H9 (cell line): ENCODE measurements around the gene PACSIN3. TPM values are rescaled to one million over a fixed set of nuclear protein-coding genes. Genes with fewer than 3 reads are reported as not detected.

Source experiments
- DNase-seq: peaks from one replicate; pipeline ENCODE4 v3.0.0-alpha.2; 2017
- H2AFZ ChIP-seq: one replicate; pipeline ENCODE4 v1.6.1; 2013; ENCODE audit warnings: mild to moderate bottlenecking, low read length, control low read depth, moderate library complexity
- H2AK5ac ChIP-seq: 2 replicates; pipeline ENCODE4 v1.6.1; 2013; ENCODE audit warnings: low read length, control low read depth, mixed read lengths; ENCODE audit not compliant: insufficient read length
- H2BK120ac ChIP-seq: one replicate; pipeline ENCODE4 v1.6.1; 2013; ENCODE audit warnings: low read depth, mild to moderate bottlenecking, low read length, control low read depth, inconsistent platforms; ENCODE audit not compliant: poor library complexity, severe bottlenecking
- H2BK12ac ChIP-seq: 2 replicates; pipeline ENCODE4 v1.6.1; 2013; ENCODE audit warnings: low read length, control low read depth, mixed read lengths, low read depth; ENCODE audit not compliant: insufficient read length
- H2BK15ac ChIP-seq: 2 replicates; pipeline ENCODE4 v1.6.1; 2013; ENCODE audit warnings: low read depth, low read length, control low read depth
- H2BK20ac ChIP-seq: one replicate; pipeline ENCODE4 v1.6.1; 2013; ENCODE audit warnings: low read depth, mild to moderate bottlenecking, low read length, control low read depth, inconsistent platforms; ENCODE audit not compliant: poor library complexity, severe bottlenecking
- H2BK5ac ChIP-seq: 2 replicates; pipeline ENCODE4 v1.6.1; 2013; ENCODE audit warnings: low read length, control low read depth, mixed read lengths; ENCODE audit not compliant: insufficient read length
- H3K14ac ChIP-seq: 2 replicates; pipeline ENCODE4 v1.6.1; 2013; ENCODE audit warnings: low read length, control low read depth; ENCODE audit not compliant: insufficient read depth
- H3K18ac ChIP-seq: 2 replicates; pipeline ENCODE4 v1.6.1; 2013; ENCODE audit warnings: low read depth, mild to moderate bottlenecking, mixed read lengths, low read length, control low read depth; ENCODE audit not compliant: insufficient read length
- H3K23ac ChIP-seq: 2 replicates; pipeline ENCODE4 v1.6.1; 2013; ENCODE audit warnings: low read length, control low read depth, mixed read lengths, low read depth; ENCODE audit not compliant: insufficient read length
- H3K23me2 ChIP-seq: 2 replicates; pipeline ENCODE4 v1.6.1; 2013; ENCODE audit warnings: low read depth, mild to moderate bottlenecking, mixed read lengths, low read length, control low read depth; ENCODE audit not compliant: insufficient read length, poor library complexity, severe bottlenecking
- H3K27ac ChIP-seq: 2 replicates; pipeline ENCODE4 v1.5.1; 2013; ENCODE audit warnings: low read length, control low read depth, mixed read lengths, low read depth; ENCODE audit not compliant: insufficient read length
- H3K27me3 ChIP-seq: 2 replicates; pipeline ENCODE4 v1.6.1; 2013; ENCODE audit warnings: low read length, control low read depth, inconsistent platforms; ENCODE audit not compliant: insufficient read depth
- H3K4ac ChIP-seq: 2 replicates; pipeline ENCODE4 v1.6.1; 2013; ENCODE audit warnings: low read depth, mild to moderate bottlenecking, control low read depth, inconsistent platforms, low read length, moderate library complexity
- H3K4me1 ChIP-seq: 2 replicates; pipeline ENCODE4 v1.6.1; 2013; ENCODE audit warnings: low read length, control low read depth, inconsistent platforms; ENCODE audit not compliant: insufficient read depth
- H3K4me2 ChIP-seq: 2 replicates; pipeline ENCODE4 v1.6.1; 2013; ENCODE audit warnings: low read length, control low read depth, mixed read lengths; ENCODE audit not compliant: insufficient read length, insufficient read depth
- H3K56ac ChIP-seq: 2 replicates; pipeline ENCODE4 v1.6.1; 2013; ENCODE audit warnings: low read depth, mild to moderate bottlenecking, mixed read lengths, low read length, control low read depth; ENCODE audit not compliant: insufficient read length
- H3K79me1 ChIP-seq: 2 replicates; pipeline ENCODE4 v1.6.1; 2013; ENCODE audit warnings: low read depth, mild to moderate bottlenecking, moderate library complexity, low read length, control low read depth, inconsistent platforms; ENCODE audit not compliant: insufficient read depth, poor library complexity, severe bottlenecking
- H3K79me2 ChIP-seq: 2 replicates; pipeline ENCODE4 v1.6.1; 2013; ENCODE audit warnings: low read length, control low read depth, inconsistent platforms; ENCODE audit not compliant: insufficient read depth
- H3K9ac ChIP-seq: 2 replicates; pipeline ENCODE4 v1.6.1; 2013; ENCODE audit warnings: low read length, control low read depth, mixed read lengths; ENCODE audit not compliant: insufficient read length; ENCODE audit errors: extremely low read depth
- H3K9me3 ChIP-seq: one replicate; pipeline ENCODE4 v1.6.1; 2013; ENCODE audit warnings: low read depth, low read length, inconsistent platforms; ENCODE audit not compliant: control insufficient read depth
- H3T11ph ChIP-seq: one replicate; pipeline ENCODE4 v1.6.1; 2013; ENCODE audit warnings: mild to moderate bottlenecking, low read length, control low read depth, inconsistent platforms
- H4K20me1 ChIP-seq: one replicate; pipeline ENCODE4 v1.6.1; 2013; ENCODE audit not compliant: control insufficient read depth, insufficient read length, insufficient read depth
- H4K5ac ChIP-seq: 2 replicates; pipeline ENCODE4 v1.6.1; 2013; ENCODE audit warnings: low read depth, mild to moderate bottlenecking, mixed read lengths, low read length, control low read depth; ENCODE audit not compliant: insufficient read length
- H4K8ac ChIP-seq: replicated peaks from 2 replicates; pipeline ENCODE4 v1.6.1; 2013; ENCODE audit warnings: low read length, control low read depth, mixed read lengths, low read depth; ENCODE audit not compliant: insufficient read length
- H4K91ac ChIP-seq: 2 replicates; pipeline ENCODE4 v1.6.1; 2013; ENCODE audit warnings: low read depth, mild to moderate bottlenecking, moderate library complexity, mixed read lengths, low read length, control low read depth; ENCODE audit not compliant: insufficient read length
- H3K27ac Mint-ChIP-seq, 3 experiments: 2 replicates in 2 of 3; 3 replicates in 1 of 3; pipeline ENCODE4 v1.8.0; 2020 to 2021; ENCODE audit warnings: mixed read lengths in 3 of 3, mild to moderate bottlenecking in 1 of 3, moderate library complexity in 1 of 3
- H3K27me3 Mint-ChIP-seq: 2 replicates; pipeline ENCODE4 v1.8.0; 2021; ENCODE audit warnings: low read depth, mild to moderate bottlenecking, moderate library complexity, mixed read lengths
- H3K36me3 Mint-ChIP-seq, 3 experiments: 2 replicates in 2 of 3; 3 replicates in 1 of 3; pipeline ENCODE4 v1.8.0; 2020 to 2021; ENCODE audit warnings: low read depth in 3 of 3, mixed read lengths in 3 of 3; ENCODE audit not compliant: insufficient read depth in 1 of 3
- H3K4me1 Mint-ChIP-seq, 2 experiments: 2 replicates each; pipeline ENCODE4 v1.8.0; 2020; ENCODE audit warnings: mixed read lengths in 2 of 2
- H3K4me3 Mint-ChIP-seq, 2 experiments: 2 replicates in 1 of 2; 3 replicates in 1 of 2; pipeline ENCODE4 v1.8.0; 2020 to 2021; ENCODE audit warnings: mild to moderate bottlenecking in 2 of 2, mixed read lengths in 2 of 2, moderate library complexity in 1 of 2
- H3K9me3 Mint-ChIP-seq, 2 experiments: 2 replicates in 1 of 2; 3 replicates in 1 of 2; pipeline ENCODE4 v1.8.0; 2020; ENCODE audit warnings: mild to moderate bottlenecking in 2 of 2, mixed read lengths in 2 of 2, moderate library complexity in 1 of 2
- WGBS: extraction: QIAGEN DNeasy Blood & Tissue Kit; methylation state at CpG from one replicate; pipeline ENCODE4 v1.1.7; 2013; ENCODE audit warnings: missing lambda C conversion rate, low lambda C conversion rate, mixed read lengths; ENCODE audit not compliant: insufficient read length; ENCODE audit errors: extremely low coverage; 5-methylcytosine and 5-hydroxymethylcytosine counted together
- total RNA-seq: library from RNA; stranded (reverse); gene quantifications from 2 replicates; pipeline ENCODE4 v1.2.1, GENCODE V29; 2021
- TF ChIP-seq, protein P1 (sequence below): fragments of 200-600 bp; sonication (generic); conservative IDR thresholded peaks from 3 replicates; pipeline ENCODE4 v1.8.0; 2021; ENCODE audit warnings: antibody characterized with exemption, mild to moderate bottlenecking

PACSIN3 gene
- total RNA-seq, 1 experiment from 2014 or later, result 63.0 TPM

DNA sequence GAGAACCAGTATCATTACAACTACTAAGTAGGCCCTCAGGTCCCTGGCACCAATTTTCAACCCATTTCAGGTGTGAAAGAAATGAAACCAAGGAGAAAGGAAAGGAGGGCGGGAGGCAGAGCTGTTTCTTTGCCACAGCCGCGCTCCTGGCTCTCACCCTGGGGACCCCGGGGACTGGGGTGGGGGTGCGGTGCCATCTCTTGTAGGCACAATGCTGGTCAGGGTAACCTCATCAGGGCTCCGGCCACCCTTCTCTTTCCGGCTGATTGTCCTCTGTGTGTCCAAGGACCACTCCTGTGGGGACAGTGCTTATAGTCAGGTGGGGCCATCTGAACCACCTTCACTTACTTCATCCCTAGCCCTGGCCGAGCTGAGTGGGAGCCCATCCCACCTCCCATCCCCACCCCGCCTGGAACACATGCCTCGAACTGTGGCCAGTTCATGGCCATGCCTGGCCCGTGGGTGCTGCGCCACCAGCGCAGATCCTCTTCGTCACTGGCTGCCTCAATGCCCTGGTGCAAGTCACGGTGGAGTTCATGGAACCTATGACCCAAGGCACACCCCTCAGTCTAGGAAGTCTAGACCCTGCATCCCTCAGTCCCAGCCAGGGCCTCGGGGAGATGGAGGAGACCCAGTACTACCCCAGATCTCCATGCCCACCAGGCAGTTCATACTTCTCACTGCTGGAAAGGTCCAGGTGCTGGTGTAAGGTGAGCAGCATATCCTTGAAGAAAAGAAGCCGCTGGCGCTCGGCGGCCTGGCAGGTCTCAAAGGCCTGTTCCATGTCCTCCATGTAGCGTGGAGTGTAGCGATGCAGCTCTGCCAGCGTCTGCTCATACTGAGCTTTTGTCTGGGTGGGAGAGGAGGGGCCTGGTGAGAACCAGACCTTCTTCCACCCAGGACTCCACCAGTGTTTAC lies 7.2 kb downstream of the PACSIN3 start:
- DNase-seq, result no peak
- Histone ChIP-seq H4K91ac (no peak overlapping the region), H3K23ac (no peak overlapping the region), H3K4me2 (no peak overlapping the region), H4K5ac (no peak overlapping the region), H3K18ac (no peak overlapping the region), H2BK15ac (no peak overlapping the region), H3K27me3 (no peaks in the 10 kb centered on the region), H4K8ac (no peak overlapping the region), H3T11ph (no peak overlapping the region), H3K14ac (no peak overlapping the region), H3K9me3 (no peaks in the 10 kb centered on the region), H3K4me1 (peaks cover 5% of the 10 kb centered on the region; the same call in 1 of the 2 replicates), H3K23me2 (peaks cover 8% of the 10 kb centered on the region), H2BK120ac (no peak overlapping the region), H2AK5ac (no peak overlapping the region), H3K79me1 (peaks cover 9% of the 10 kb centered on the region), H2AFZ (no peak overlapping the region), H2BK5ac (no peak overlapping the region), H3K27ac (no peak overlapping the region), H2BK20ac (no peak overlapping the region), H3K56ac (no peak overlapping the region), H3K9ac (no peak overlapping the region), H3K79me2 (peaks cover 15% of the 10 kb centered on the region; the same call in 1 of the 2 replicates), H3K4ac (no peak overlapping the region), H2BK12ac (no peak overlapping the region), H4K20me1 (no peaks in the 10 kb centered on the region)
- peaks cover 2 to 29% (median 24%) of the 10 kb centered on the region in 3 experiments; a peak in 6 of 7 replicates for H3K36me3 Mint-ChIP-seq
- no peaks in the 10 kb centered on the region for H3K27me3 Mint-ChIP-seq
- no peak overlapping the region; a peak in 1 of 5 replicates for H3K4me3 Mint-ChIP-seq
- no peaks in the 10 kb centered on the region for H3K9me3 Mint-ChIP-seq
- no CpG with 5 or more reads among the region's 23 CpGs for WGBS
- TF ChIP-seq, protein P1, sequence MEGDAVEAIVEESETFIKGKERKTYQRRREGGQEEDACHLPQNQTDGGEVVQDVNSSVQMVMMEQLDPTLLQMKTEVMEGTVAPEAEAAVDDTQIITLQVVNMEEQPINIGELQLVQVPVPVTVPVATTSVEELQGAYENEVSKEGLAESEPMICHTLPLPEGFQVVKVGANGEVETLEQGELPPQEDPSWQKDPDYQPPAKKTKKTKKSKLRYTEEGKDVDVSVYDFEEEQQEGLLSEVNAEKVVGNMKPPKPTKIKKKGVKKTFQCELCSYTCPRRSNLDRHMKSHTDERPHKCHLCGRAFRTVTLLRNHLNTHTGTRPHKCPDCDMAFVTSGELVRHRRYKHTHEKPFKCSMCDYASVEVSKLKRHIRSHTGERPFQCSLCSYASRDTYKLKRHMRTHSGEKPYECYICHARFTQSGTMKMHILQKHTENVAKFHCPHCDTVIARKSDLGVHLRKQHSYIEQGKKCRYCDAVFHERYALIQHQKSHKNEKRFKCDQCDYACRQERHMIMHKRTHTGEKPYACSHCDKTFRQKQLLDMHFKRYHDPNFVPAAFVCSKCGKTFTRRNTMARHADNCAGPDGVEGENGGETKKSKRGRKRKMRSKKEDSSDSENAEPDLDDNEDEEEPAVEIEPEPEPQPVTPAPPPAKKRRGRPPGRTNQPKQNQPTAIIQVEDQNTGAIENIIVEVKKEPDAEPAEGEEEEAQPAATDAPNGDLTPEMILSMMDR, result no peak
- no peak overlapping the region for H3K27ac Mint-ChIP-seq
- peaks cover 19 to 21% of the 10 kb centered on the region in 2 experiments for H3K4me1 Mint-ChIP-seq
